Skeletal muscle satellite cell (primary cell): ENCODE data around the gene NDUFB10.
A peak's percentile ranks its signal among the peaks of the same experiment; 100 is the strongest.

ENCODE experiments used
- H3K27me3 ChIP-seq: 2 replicates; pipeline ENCODE4 v1.7.0; 2013; ENCODE audit warnings: low read length; ENCODE audit not compliant: control insufficient read depth, insufficient read depth
- H3K36me3 ChIP-seq: 2 replicates; pipeline ENCODE4 v1.7.0; 2013; ENCODE audit warnings: mild to moderate bottlenecking, control low read depth, low read length; ENCODE audit not compliant: insufficient read depth
- H3K4me1 ChIP-seq: 2 replicates; pipeline ENCODE4 v1.7.0; 2013; ENCODE audit warnings: low read length; ENCODE audit not compliant: control insufficient read depth, insufficient read depth
- H3K4me2 ChIP-seq: 2 replicates; pipeline ENCODE4 v1.7.0; 2013; ENCODE audit warnings: mild to moderate bottlenecking, low read length
- H3K4me3 ChIP-seq: 2 replicates; pipeline ENCODE4 v1.7.0; 2013; ENCODE audit warnings: low read length
- H3K9ac ChIP-seq: 2 replicates; pipeline ENCODE4 v1.7.0; 2013; ENCODE audit warnings: mild to moderate bottlenecking, low read depth, low read length, moderate library complexity
- H3K9me3 ChIP-seq: replicated peaks from 2 replicates; pipeline ENCODE4 v1.7.0; 2013; ENCODE audit warnings: mild to moderate bottlenecking, control low read depth, low read length

Gene NDUFB10

DNA sequence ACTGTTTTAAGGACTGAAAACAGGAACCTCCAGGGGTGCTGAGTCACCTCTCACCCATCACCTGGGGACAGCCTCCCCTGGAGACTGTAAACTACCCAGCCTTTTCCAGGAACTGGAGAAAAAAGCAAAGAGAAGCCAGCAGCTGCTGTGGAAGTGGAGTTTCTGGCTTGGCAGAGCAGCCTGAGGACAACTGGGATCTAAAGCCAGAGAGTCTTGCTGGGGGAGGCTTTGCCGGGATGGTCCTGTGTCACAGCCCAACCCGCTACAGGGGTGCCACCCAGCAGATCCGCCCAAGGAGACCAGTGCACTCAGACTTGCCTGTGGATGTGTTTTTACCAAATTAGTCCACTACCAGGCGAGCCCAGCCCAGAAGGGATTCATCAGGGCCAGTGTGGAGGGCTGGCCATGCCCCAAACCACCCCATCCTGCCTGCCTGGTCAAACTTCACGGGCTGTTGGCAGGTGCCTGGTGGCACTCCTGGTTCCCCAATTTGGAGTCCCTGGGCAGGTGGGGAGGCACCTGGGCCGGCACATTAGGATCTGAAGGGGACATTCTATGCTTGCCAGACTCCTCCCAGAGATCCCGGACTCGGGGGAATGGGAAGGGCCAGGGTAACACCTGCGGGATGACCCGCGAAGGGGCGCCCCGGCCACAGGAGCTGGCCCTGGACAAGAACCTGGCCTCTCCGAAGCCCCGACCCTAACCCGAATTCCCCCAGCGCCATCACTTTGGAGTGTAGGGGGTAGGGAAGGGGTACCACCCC is 17.1 kb upstream of the NDUFB10 start:
- peak overlapping the region; percentile 95 for H3K4me2 ChIP-seq
- peak overlapping the region; percentile 93 for H3K4me3 ChIP-seq
- H3K9ac ChIP-seq: peak overlapping the region; percentile 87
- no peaks in the 10 kb centered on the region for H3K9me3 ChIP-seq
- H3K36me3 ChIP-seq: peaks cover 25% of the 10 kb centered on the region
- peaks cover 22% of the 10 kb centered on the region for H3K4me1 ChIP-seq
- H3K27me3 ChIP-seq: no peaks in the 10 kb centered on the region

DNA sequence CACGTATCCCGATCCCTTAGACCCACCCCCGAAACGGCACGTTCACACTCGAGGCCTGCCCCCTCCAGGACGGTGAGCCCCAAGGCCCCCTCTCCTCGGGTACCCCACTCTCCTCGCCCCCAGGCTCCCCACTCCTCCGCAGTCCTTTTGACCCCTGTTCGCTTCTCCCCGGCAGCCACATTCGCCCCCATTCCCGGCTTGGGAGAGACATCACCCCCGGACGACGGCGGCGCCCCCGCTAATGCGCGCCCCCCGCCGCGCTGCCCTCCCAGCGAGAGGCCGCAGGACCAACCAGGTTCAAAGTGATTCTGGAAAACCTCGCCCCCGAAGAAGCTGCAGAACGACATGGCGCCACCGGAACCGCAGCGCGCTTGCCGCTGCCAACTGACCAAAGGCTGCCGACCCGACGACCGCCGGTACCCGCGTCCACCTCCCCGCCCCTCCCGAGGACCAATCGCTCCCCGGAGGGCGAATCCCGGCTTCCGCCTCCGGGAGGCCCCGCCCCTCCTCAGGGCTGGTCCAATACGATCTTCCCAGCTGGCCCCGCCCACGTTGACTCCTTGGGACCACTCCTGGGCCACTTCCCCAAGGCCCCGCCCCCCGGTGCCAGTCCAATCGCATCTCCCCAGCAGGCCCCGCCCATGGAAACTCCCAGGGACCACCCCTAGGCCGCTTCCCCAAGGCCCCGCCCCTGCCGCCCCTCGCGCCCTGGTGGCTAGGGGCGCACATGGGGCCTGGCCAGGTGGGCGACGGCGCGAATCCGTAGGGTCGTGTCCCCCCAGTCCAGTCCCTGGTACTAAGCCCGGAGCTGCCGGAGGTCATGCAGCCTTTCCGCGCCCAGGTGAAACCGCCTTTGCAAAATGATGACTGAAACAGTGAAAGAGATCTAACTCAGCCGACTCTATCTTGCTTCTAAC is 16.3 kb upstream of the NDUFB10 start, which contains the start of gene MSRB1:
Gene MSRB1, minus strand, starts transcription at position 390 of the 917 bp plus-strand sequence. Its CDS starts 43 bp downstream, at position 347.
- Histone ChIP-seq H3K36me3 (peaks cover 22% of the 10 kb centered on the region), H3K4me3 (peak within 1 kb of the TSS; percentile 93), H3K9ac (peak within 1 kb of the TSS; percentile 87), H3K4me1 (peaks cover 22% of the 10 kb centered on the region), H3K27me3 (no peaks in the 10 kb centered on the region), H3K4me2 (peak within 1 kb of the TSS; percentile 95), H3K9me3 (no peaks in the 10 kb centered on the region)

DNA sequence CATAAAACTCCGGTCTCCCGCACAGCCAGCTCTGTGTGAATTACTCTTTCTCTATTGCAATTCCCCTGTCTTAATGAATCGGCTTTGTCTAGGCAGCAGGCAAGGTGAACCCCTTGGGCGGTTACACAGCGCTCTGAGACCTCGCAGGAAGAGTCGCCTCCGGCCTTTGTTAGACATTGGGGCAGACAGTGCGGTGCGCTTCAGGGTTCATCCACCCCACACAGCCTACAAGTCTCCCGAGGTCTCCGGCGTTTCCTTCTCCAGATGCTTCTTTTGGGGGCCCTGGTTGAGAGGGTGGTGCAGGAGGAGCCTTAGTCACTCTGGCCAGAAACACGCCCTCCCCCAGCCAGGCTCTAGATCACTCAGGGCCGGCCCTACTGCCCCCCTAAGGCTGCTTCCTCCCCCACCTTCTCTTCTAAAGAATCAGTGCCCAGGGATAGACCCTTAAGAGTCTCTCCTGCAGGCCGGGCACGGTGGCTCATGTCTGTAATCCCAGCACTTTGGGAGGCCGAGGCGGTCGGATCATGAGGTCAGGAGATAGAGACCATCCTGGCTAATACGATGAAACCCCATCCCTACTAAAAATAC is 14.6 kb upstream of the NDUFB10 start:
- H3K4me2 ChIP-seq: peak overlapping the region; percentile 23
- H3K4me1 ChIP-seq: peaks cover 22% of the 10 kb centered on the region
- H3K9me3 ChIP-seq: no peaks in the 10 kb centered on the region
- H3K36me3 ChIP-seq: peaks cover 8% of the 10 kb centered on the region
- no peak overlapping the region for H3K4me3 ChIP-seq
- H3K9ac ChIP-seq: no peak overlapping the region
- H3K27me3 ChIP-seq: no peaks in the 10 kb centered on the region

DNA sequence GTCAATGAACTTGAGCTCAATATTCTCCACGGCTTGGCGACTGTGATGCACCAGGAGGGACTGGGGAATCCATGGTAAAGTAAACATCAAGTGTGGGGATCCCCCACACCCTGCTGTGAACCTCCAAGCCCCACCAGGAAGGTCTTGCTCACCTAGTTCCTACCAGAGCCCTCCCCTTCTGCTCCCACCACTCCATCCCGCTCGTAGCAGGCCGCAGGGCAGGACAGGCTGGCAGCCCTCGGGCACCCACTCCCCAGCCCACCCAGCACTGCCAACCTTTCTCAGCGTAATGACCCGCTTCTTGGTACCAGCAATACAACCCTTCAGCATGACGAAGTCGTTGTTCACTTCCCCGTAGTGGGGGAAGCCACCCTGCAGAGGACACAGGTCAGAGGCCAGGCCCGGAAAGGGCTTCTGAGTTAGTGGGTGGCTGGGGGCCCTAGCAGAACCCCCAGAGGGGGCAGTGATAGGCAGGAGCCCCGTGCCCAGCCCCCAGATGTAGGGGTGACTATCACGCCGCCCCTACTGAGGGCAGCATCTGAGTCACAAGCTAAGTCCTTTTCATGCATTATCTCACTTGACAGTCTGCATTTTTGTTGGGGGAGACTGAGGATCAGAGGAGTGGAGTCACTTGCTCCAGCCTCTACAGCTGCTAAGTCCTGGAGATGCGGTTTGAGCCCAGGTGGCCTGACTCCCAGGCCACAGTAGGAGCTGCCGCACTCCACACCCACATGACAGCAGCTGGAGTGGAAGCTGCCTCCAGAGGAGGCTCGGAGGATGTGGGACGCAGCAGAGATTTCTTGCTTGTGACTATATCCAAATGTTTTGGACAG is 13.6 kb upstream of the NDUFB10 start:
- H3K27me3 ChIP-seq: no peaks in the 10 kb centered on the region
- no peak overlapping the region for H3K9ac ChIP-seq
- no peak overlapping the region for H3K4me3 ChIP-seq
- H3K4me2 ChIP-seq: no peak overlapping the region
- peaks cover 22% of the 10 kb centered on the region for H3K4me1 ChIP-seq
- H3K36me3 ChIP-seq: peaks cover 1% of the 10 kb centered on the region
- H3K9me3 ChIP-seq: no peaks in the 10 kb centered on the region

DNA sequence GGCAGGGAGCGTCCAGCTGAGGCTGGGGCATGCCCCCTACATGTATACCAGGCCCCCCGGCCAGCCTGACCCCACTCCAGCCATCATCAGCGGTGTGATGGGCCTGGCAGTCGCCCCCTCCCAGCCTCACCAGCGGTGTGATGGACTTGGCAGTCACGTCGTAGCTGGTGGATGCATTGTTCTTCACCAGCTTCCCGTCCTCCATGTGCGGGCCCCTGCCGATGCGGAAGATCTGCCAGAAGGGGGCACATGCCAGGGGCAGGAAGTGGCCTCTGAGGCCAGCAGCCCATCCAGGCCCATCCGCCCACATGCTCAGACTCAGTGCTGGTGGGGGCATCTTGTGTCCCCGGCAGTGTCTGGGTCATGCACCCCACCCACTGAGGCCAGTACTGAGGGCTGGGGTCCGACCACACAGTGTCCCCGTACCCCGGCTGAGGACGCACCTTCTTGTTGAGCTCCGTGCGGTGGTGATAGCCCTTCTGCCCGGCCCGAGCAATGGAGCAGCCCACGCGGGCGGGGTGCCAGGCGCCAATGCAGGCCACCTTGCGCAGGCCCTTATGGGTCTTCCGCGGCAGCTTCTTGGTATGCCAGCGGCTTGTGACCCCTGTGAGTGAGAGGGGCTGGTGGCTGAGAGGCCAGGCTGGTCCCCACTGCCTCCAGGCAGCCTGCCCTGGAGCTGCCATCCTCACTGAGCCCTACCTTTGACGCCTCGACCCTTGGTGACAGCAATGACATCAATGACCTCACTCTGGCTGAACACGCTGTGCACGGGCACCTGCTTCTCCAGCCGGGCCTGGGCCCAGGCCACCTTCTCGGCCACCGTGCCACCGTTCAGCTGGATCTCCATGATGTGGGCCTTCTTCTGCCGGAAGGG is 12.6 kb upstream of the NDUFB10 start:
- Histone ChIP-seq H3K4me2 (no peak overlapping the region), H3K9me3 (no peaks in the 10 kb centered on the region), H3K36me3 (no peaks in the 10 kb centered on the region), H3K9ac (no peak overlapping the region), H3K4me3 (no peak overlapping the region), H3K4me1 (peaks cover 19% of the 10 kb centered on the region), H3K27me3 (no peaks in the 10 kb centered on the region)

DNA sequence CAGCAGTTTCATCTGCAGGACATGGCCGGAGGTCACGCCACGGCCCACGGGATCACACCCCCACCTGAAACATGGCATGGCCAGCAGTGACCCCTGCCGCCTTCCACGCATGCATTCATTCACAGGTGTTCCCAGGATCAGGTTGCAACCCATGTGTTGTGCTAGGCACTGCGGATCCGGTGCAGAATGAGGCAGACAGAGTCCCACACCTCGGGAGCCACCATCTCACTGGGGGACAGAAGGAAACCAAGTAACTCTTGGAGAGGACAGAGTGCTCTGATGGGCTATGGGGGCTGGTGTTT is 12.0 kb upstream of the NDUFB10 start:
- Histone ChIP-seq H3K9ac (no peak overlapping the region), H3K4me2 (no peak overlapping the region)

DNA sequence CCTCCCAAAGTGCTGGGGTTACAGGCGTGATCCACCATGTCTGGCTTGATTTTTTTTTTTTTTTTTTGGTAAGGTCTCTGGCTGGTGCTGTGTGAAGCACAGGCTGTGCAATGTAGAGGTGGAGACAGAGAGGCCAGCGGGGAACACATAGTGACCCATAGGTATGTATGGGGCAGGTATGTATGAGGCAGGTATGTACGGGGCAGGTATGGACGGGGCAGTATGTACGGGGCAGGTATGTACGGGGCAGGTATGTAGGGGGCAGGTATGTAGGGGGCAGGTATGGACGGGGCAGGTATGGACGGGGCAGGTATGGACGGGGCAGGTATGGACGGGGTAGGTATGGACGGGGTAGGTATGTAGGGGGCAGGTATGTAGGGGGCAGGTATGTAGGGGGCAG is 9.8 kb upstream of the NDUFB10 start:
- Histone ChIP-seq H3K27me3 (no peaks in the 10 kb centered on the region), H3K9me3 (no peaks in the 10 kb centered on the region), H3K36me3 (no peaks in the 10 kb centered on the region), H3K9ac (no peak overlapping the region), H3K4me3 (no peak overlapping the region), H3K4me2 (no peak overlapping the region), H3K4me1 (no peaks in the 10 kb centered on the region)

More for the DNA sequence above, 12.0 kb upstream of the NDUFB10 start:
- Histone ChIP-seq H3K4me3 (no peak overlapping the region), H3K27me3 (no peaks in the 10 kb centered on the region), H3K4me1 (peaks cover 13% of the 10 kb centered on the region), H3K9me3 (no peaks in the 10 kb centered on the region), H3K36me3 (no peaks in the 10 kb centered on the region)

DNA sequence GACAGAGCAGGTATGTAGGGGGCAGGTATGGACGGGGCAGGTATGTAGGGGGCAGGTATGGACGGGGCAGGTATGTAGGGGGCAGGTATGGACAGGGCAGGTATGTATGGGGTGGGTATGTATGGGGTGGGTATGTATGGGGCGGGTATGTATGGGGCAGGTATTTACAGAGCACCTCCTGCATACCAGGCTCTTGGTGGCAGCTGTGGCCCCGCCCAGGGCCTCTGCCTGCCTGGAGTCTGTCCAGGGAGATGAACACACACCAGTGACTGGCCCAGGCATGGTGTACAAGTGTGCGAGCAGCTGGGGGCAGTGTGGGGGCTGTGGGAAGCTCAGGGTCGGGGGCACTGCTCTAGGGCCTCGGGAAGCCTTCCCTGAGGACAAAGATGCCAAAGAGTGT is 9.3 kb upstream of the NDUFB10 start:
- Histone ChIP-seq H3K36me3 (no peaks in the 10 kb centered on the region), H3K4me1 (no peaks in the 10 kb centered on the region), H3K27me3 (no peaks in the 10 kb centered on the region), H3K4me3 (no peak overlapping the region), H3K9ac (no peak overlapping the region), H3K4me2 (no peak overlapping the region), H3K9me3 (no peaks in the 10 kb centered on the region)

DNA sequence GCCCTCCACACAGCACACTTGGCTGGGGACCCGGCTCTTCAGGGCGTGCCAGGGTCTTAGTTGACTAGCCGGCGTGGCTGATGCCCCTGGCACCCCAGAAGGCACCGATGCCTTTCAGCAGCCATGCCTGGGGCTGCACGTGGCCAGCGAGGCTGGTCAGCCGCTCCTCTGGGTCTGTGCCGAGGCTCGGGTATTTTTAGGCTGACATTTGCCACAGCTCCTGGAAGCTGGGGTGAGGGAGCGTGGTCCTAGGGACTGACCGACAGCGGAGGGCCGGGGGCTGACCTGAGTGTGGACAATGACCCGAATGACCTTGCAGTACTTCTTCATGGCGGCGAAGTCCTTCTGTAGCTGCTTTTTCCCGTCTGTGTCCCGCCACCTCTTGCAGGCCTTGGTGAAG is 8.8 kb upstream of the NDUFB10 start:
- Histone ChIP-seq H3K4me3 (no peak overlapping the region), H3K9ac (no peak overlapping the region), H3K9me3 (no peaks in the 10 kb centered on the region), H3K4me1 (no peaks in the 10 kb centered on the region), H3K27me3 (no peaks in the 10 kb centered on the region), H3K36me3 (no peaks in the 10 kb centered on the region), H3K4me2 (no peak overlapping the region)

DNA sequence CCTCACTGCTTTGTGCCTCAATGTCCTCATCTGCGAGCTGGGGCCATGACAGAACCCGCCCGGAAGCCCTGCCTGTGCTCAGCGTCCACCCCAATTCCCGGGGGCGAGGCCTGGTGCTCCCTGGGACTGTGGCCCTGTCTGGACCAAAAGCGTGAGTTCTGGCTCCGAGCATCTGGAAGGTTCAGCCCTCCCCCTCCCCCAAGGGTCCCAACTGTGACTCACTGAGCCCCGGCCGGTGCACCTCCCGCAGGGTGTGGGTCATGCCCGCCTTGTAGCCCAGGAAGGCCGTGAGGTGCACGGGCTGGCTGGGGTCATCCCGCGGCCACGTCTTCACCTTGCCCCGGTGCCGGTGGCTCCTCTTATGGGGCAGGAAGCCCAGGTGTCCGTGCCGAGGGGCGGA is 5.6 kb upstream of the NDUFB10 start:
- Histone ChIP-seq H3K9ac (no peak overlapping the region), H3K27me3 (no peaks in the 10 kb centered on the region), H3K9me3 (no peaks in the 10 kb centered on the region), H3K36me3 (no peaks in the 10 kb centered on the region), H3K4me3 (no peak overlapping the region), H3K4me1 (no peaks in the 10 kb centered on the region), H3K4me2 (no peak overlapping the region)
